Measurements from ENCODE around the gene CDKL5. TPM values are rescaled to one million over a fixed set of nuclear protein-coding genes. Genes with fewer than 3 reads are reported as not detected.

CDKL5 gene
- polyA plus RNA-seq, 1 experiment: 5.1 TPM

GRCh38 chrX:18613930-18614639 is 188.7 kb downstream of the CDKL5 start:
- DNase-seq (ENCODE audit: low read depth): no peak

DNA sequence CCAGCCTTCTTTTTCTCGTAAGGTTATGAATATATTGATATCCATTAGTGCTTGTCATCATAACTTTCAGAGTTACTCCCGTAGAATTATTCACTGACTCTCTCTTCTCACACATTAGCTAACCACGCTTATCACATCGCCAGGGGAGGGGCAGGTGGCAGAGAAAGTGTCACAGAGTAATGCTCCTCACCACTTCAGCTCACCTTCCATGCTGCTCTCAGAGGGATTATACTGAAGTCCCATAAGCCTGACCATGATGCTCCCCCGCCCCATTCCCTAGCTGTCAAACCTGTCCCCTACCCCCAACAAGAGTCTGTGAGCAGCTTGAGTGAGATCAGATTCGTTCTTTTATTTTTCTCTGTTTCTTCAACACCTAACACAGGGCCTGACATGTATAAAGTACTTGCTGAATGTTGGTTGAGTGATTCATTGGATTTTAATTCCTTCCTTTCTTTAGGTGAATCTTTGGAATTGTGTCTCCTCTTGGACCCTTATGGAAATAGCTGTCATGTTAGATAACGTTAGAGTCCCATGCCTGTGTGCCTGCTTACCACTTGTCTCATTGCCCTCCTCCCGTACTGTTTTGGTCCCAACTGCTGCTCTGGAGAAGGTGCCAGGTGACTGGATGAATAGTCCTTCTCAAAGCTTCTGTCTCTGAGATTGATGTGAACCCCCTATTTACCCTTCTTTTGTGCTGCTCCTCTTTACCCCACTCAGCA is 191.4 kb downstream of the CDKL5 start:
- ChIA-PET POLR2A (no interaction called here), CTCF (interaction anchor here (0.5 to 0.6 kb wide), 2 partner anchors 207 to 989 kb away, joined by 3 read pairs; no protein-coding TSS in a partner anchor)
- no peaks in the 10 kb centered on the region for H3K27me3 ChIP-seq (ENCODE audit: control insufficient read depth, insufficient read depth, low read length)
- no peaks in the 10 kb centered on the region for H3K36me3 ChIP-seq (ENCODE audit: control insufficient read depth, insufficient read depth, low read length)
- DNase-seq (ENCODE audit: low read depth): no peak
- TF ChIP-seq, protein P1, sequence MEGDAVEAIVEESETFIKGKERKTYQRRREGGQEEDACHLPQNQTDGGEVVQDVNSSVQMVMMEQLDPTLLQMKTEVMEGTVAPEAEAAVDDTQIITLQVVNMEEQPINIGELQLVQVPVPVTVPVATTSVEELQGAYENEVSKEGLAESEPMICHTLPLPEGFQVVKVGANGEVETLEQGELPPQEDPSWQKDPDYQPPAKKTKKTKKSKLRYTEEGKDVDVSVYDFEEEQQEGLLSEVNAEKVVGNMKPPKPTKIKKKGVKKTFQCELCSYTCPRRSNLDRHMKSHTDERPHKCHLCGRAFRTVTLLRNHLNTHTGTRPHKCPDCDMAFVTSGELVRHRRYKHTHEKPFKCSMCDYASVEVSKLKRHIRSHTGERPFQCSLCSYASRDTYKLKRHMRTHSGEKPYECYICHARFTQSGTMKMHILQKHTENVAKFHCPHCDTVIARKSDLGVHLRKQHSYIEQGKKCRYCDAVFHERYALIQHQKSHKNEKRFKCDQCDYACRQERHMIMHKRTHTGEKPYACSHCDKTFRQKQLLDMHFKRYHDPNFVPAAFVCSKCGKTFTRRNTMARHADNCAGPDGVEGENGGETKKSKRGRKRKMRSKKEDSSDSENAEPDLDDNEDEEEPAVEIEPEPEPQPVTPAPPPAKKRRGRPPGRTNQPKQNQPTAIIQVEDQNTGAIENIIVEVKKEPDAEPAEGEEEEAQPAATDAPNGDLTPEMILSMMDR (IDR thresholded peaks at IDR 0.05; ENCODE audit: insufficient read depth, low read depth, low read length): no peak
- H3K4me3 ChIP-seq (ENCODE audit: low read depth, low read length): no peak overlapping the region

More at GRCh38 chrX:18613930-18614639, 188.7 kb downstream of the CDKL5 start:
- Histone ChIP-seq H3K27me3 (ENCODE audit: control insufficient read depth, insufficient read depth, low read length) (no peaks in the 10 kb centered on the region), H3K4me3 (ENCODE audit: low read depth, low read length) (no peak overlapping the region), H3K36me3 (ENCODE audit: control insufficient read depth, insufficient read depth, low read length) (no peaks in the 10 kb centered on the region)
- CTCF ChIA-PET: no interaction called here
- TF ChIP-seq, protein P1 (IDR thresholded peaks at IDR 0.05; ENCODE audit: insufficient read depth, low read depth, low read length): no peak
- POLR2A ChIA-PET: no interaction called here

GRCh38 chrX:18617407-18617750 is 192.0 kb downstream of the CDKL5 start:
- ChIA-PET POLR2A (no interaction called here), CTCF (interaction anchor here (0.5 kb wide), 1 partner anchor 988 kb away, joined by 3 read pairs; no protein-coding TSS in a partner anchor)
- Histone ChIP-seq H3K4me3 (ENCODE audit: low read depth, low read length) (no peak overlapping the region), H3K36me3 (ENCODE audit: control insufficient read depth, insufficient read depth, low read length) (no peaks in the 10 kb centered on the region), H3K27me3 (ENCODE audit: control insufficient read depth, insufficient read depth, low read length) (no peaks in the 10 kb centered on the region)
- TF ChIP-seq, protein P1 (IDR thresholded peaks at IDR 0.05; ENCODE audit: insufficient read depth, low read depth, low read length): no peak
- no peak for DNase-seq (ENCODE audit: low read depth)

DNA sequence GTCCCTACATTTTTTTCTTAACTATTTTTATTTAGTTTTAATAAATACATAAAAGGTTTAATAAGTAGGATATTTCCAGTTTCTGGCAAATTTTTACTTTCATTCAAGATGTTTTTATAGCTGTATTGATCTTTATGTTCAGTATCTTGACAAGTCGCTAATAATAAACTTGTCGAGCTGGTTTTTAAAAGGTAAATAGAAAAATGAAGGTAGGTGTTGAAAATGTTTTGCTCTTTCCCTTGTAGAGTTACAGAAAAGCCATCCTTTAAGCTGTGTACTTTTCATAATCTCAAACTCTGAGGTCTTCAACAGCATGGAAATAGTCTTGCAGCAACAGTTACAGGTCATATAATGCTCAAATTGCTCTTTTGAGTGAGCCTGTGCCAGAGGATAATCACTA is 193.9 kb downstream of the CDKL5 start:
- TF ChIP-seq, protein P1 (IDR thresholded peaks at IDR 0.05; ENCODE audit: insufficient read depth, low read depth, low read length): no peak
- Histone ChIP-seq H3K36me3 (ENCODE audit: control insufficient read depth, insufficient read depth, low read length) (no peaks in the 10 kb centered on the region), H3K4me3 (ENCODE audit: low read depth, low read length) (no peak overlapping the region), H3K27me3 (ENCODE audit: control insufficient read depth, insufficient read depth, low read length) (no peaks in the 10 kb centered on the region)
- ChIA-PET CTCF (no interaction called here), POLR2A (no interaction called here)
- no peak for DNase-seq (ENCODE audit: low read depth)

- ChIA-PET POLR2A (no interaction called here), CTCF (no interaction called here)
- TF ChIP-seq, protein P1 (IDR thresholded peaks at IDR 0.05; ENCODE audit: insufficient read depth, low read depth, low read length): no peak
- Histone ChIP-seq H3K36me3 (ENCODE audit: control insufficient read depth, insufficient read depth, low read length) (no peaks in the 10 kb centered on the region), H3K4me3 (ENCODE audit: low read depth, low read length) (no peak overlapping the region), H3K27me3 (ENCODE audit: control insufficient read depth, insufficient read depth, low read length) (no peaks in the 10 kb centered on the region)
- DNase-seq (ENCODE audit: low read depth): no peak
These were observed 194.9 kb downstream of the CDKL5 start for GRCh38 chrX:18620349-18620748.

Measured in BJ (cell line).